Bronchial epithelial cell (primary cell): ENCODE results near the gene SLC8A1. TPM values are rescaled to one million over a fixed set of nuclear protein-coding genes. Genes with fewer than 3 reads are reported as not detected.

Source experiments
- DNase-seq: peaks from one replicate; pipeline ENCODE4 v3.0.0-alpha.2; 2010; ENCODE audit warnings: low read depth
- FAIRE-seq: peaks from 2 replicates; lab custom pipeline; 2011; peaks lifted over from hg19 to GRCh38; lab: Jason Lieb, UNC
- H3K27me3 ChIP-seq: 2 replicates; pipeline ENCODE4 v1.5.1; 2011; ENCODE audit warnings: low read length; ENCODE audit not compliant: control insufficient read depth, insufficient read depth
- H3K36me3 ChIP-seq: 2 replicates; pipeline ENCODE4 v1.5.1; 2011; ENCODE audit warnings: low read length; ENCODE audit not compliant: control insufficient read depth, insufficient read depth
- H3K4me3 ChIP-seq: 2 replicates; pipeline ENCODE4 v1.5.1; 2011; ENCODE audit warnings: mild to moderate bottlenecking, low read depth, low read length, control low read depth
- CTCF ChIP-seq: IDR thresholded peaks from 2 replicates; pipeline ENCODE4 v1.5.1; 2011; ENCODE audit warnings: mild to moderate bottlenecking, moderate library complexity, low read length, control low read depth, inconsistent platforms; ENCODE audit not compliant: insufficient read depth, severe bottlenecking
- total RNA-seq: library from RNA; depleted of rRNA; stranded (reverse); fragments of >200 nt; gene quantifications from 2 replicates; pipeline ENCODE4 v1.2.1, GENCODE V29; 2014

SLC8A1 gene
- total RNA-seq, 1 donor from 2014 or later = 3.7 TPM

- H3K36me3 ChIP-seq = no peaks in the 10 kb centered on the region
- TF ChIP-seq CTCF = no peak
- no peak for DNase-seq
These were observed 71.2 kb downstream of the SLC8A1 start for GRCh38 chr2:40380721-40381120.

DNA sequence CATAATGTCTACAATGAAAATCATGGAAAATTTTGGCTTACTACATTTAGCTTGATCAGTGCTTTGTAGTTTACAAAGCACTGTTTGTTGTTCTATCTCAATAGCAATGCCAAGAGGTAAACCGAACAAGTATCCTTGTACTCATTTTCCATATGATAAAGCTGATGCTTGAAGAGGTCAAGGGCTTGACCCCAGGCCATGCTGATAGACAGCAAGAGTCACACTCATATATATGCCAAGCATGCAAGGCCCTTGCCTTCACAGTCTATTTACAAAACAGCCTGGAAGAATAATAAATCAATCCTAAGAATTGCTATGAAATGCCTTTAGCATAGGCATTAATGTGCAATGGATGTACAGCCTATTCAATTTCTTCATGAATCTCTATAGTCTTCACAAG, 71.8 kb downstream of the SLC8A1 start:
- no peak for TF ChIP-seq CTCF

More at GRCh38 chr2:40380721-40381120, 71.2 kb downstream of the SLC8A1 start:
- FAIRE-seq = no peak
- no peaks in the 10 kb centered on the region for H3K27me3 ChIP-seq
- no peak overlapping the region for H3K4me3 ChIP-seq

DNA sequence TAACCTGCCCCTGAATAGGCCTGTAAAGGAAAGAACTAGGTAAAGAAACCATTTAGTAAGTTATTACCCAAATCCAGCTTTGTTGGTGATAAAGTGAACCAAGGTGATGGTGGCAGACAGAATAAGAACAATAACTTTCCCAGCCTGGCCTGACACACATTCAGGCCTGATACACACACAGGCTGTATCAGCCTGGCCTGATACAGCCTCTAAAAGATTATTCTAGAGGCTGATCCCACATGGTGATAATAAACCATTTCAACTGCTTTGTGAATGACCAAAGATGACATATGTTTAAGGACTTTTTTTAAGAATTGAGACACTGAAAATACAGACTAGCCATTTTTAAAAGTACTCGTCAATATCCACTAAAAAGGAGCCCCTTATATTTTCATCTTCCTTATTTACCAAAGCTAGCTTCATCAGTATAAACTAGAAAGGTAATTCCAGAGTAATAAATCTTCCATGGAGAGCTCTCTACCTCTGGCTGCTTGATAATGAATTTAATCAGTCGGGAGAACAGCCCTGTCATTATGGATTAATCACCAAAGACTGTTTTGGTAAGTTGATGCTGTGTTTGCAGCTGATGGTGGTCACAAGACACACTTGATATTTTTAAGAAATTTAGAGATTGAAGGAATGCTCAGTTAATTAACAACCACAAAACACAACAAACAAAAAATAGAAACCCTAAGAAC, 77.2 kb downstream of the SLC8A1 start:
- H3K36me3 ChIP-seq = no peaks in the 10 kb centered on the region
- FAIRE-seq (no peak), DNase-seq (no peak)
- H3K27me3 ChIP-seq = no peaks in the 10 kb centered on the region
- H3K4me3 ChIP-seq = no peak overlapping the region
- no peak for TF ChIP-seq CTCF

More for the DNA sequence above, 71.8 kb downstream of the SLC8A1 start:
- Histone ChIP-seq H3K4me3 (no peak overlapping the region), H3K27me3 (no peaks in the 10 kb centered on the region), H3K36me3 (no peaks in the 10 kb centered on the region)
- DNase-seq (no peak), FAIRE-seq (no peak)

DNA sequence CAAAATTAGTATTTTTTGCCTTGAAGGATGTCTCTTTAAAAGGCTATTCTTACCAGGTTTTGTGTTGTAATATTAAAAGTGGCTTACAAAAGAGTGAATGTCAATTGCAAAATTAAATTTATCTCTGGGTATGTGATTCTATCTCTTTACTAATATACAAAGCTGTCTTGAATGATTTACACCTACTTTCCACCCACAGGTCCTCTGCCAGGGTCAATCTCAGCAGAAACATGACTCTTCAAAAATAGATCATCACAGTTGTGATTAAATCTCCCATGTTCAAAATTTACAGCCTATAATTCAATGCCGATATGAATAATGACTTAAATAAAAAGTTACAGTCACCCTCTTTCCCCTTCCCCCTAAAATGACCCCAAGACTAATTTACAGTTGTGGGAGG, 78.8 kb downstream of the SLC8A1 start:
- DNase-seq = no peak
- TF ChIP-seq CTCF = no peak
- FAIRE-seq = no peak
- H3K27me3 ChIP-seq = no peaks in the 10 kb centered on the region
- H3K36me3 ChIP-seq = no peaks in the 10 kb centered on the region
- H3K4me3 ChIP-seq = no peak overlapping the region

DNA sequence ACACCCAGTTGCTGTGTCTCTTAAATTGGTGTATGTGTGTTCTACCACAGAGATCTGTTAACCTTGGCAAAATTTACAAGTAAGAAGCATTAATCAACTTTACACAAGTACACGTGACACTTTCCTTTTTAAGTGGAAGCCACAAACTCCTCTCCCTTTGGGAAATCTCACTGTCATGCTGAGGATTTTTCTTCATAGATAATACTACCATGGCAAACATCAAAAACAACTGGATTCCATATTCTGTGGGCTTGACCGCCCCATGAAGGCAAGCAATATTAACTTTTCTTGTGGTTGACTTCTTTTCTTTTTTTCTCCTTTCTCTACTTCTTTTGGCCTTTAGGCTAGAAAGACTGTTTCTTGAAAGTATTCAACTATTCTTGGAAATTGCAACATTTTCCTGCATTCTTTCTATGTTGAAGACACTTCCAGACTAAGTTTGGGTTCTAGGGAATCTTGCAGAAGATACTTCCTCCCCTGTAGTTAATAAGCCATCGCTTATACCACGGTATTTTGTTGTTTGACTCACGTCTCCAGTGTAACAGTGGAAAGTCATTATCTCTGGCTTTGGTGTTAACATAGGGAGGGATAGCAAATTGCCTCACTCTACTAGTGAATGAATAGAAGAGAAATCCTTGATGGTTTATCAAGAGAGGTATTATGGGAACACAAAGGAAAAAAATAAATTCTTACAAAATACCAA, 79.5 kb downstream of the SLC8A1 start:
- Histone ChIP-seq H3K27me3 (no peaks in the 10 kb centered on the region), H3K36me3 (no peaks in the 10 kb centered on the region), H3K4me3 (no peak overlapping the region)
- DNase-seq = no peak
- no peak for TF ChIP-seq CTCF
- no peak for FAIRE-seq
